ACHN (cell line): ENCODE results near the gene MAGEB6.
"Not testable (repeated sequence)": the region's sequence is repeated elsewhere in the genome, so short reads cannot be mapped to it uniquely, and the experiment has no call there.

ENCODE experiments used
- DNase-seq: peaks from one replicate; pipeline ENCODE4 v3.0.0-alpha.2; 2015
- in situ Hi-C: cut with HindIII; loops from 2 replicates; pipeline ENCODE4 v1.10.0; 2017; ENCODE audit warnings: low sequenced_read_pairs, low pct_ligation_motif_present, low pct_unique_long_range_greater_than_20kb

MAGEB6 gene, protein sequence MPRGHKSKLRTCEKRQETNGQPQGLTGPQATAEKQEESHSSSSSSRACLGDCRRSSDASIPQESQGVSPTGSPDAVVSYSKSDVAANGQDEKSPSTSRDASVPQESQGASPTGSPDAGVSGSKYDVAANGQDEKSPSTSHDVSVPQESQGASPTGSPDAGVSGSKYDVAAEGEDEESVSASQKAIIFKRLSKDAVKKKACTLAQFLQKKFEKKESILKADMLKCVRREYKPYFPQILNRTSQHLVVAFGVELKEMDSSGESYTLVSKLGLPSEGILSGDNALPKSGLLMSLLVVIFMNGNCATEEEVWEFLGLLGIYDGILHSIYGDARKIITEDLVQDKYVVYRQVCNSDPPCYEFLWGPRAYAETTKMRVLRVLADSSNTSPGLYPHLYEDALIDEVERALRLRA

DNA sequence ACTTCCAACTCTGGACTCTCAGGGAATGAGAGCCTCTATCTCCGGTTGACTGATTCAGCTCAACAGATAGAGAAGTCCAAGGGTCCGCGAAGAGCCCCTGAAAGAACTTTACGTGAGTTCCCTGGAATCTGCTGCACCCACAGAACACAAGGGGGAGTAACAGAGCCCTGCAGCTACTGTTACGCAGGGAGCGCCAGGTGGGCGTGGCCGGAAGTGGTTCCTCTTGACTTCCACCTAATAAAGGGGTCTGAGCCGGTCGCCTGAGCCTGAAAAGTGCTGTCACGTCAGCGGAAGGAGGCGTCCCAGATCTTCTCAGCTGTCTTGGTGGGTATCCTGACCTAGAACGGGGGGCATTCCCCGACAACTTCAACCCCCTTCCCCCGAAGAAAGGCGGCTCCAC is at the start of gene MAGEB6:
MAGEB6 (plus strand) TSS at position 237 of the 400 bp plus-strand sequence. CDS start 1,407 bp downstream, outside the sequence.
- no peak for DNase-seq
- in situ Hi-C loops = no loop called here

GRCh38 chrX:26146024-26146423 is 46.2 kb upstream of the MAGEB6 start:
- in situ Hi-C loops = no loop called here
- no peak for DNase-seq

DNA sequence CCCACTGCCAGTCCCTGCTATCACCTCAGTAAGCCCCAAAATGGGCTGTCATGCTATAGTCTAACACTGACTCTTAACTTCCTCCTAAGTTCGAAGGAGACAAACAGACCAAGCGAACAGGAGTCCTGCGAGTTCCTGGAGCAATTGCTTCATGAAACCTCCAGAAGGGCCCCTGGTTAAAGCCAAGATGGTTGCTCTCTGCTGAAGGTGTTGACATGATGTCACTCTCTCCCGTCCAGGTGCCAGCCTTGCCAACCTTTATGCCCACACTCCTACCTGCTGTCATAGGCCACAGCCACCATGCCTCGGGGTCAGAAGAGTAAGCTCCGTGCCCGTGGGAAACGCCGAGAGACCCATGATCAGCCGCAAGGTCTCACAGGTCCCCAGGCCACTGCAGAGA is 31.9 kb upstream of the MAGEB6 start, which contains the start of gene MAGEB6B:
MAGEB6B (plus strand) TSS at position 301 of the 400 bp plus-strand sequence; CDS start at position 301, 0 bp downstream.
- no peak for DNase-seq
- in situ Hi-C loops = no loop called here

DNA sequence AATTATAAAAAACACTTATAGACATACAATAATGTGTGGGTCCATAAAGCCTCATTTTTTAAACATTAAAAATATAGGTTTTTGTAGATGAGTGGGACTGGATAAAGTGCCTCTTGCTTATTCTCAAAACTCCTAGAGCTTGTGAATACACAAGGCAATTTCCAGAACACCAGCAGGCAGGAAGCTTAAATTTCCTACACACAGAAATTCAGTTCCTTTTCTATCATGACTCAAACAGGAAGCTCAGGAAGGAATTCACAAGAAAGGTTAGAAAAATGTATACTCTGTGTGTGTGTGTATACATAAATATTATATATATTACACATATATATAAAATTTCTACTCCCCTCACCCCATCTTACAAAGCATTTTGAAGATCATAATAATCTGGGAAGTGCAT is 11.3 kb downstream of the MAGEB6 start:
- in situ Hi-C loops = no loop called here
- DNase-seq = no peak

GRCh38 chrX:26204717-26205116 is 12.5 kb downstream of the MAGEB6 start:
- DNase-seq, in situ Hi-C loops: not testable (repeated sequence)

DNA sequence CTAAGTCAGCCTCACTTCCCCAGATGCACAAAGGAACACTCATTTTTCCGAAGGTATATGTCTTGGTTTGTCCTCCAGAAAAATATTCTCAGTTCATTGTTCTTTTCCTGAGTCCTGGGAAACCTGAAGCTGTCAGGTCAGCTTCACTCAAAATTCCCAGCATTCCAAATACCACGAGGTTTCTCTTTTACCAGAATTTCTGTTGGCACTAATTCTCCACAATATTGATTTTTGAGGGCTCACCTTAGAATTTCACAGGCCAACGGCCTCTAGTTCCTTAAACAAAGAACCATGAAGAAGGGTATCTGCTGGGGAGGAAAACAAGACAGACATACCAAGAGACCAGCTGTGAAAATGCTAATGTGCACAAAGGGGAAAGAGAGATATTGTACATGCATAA is 15.8 kb downstream of the MAGEB6 start:
- DNase-seq = no peak
- in situ Hi-C loops = no loop called here

GRCh38 chrX:26215869-26216268 is 23.6 kb downstream of the MAGEB6 start, which contains the start of gene MAGEB5:
Gene MAGEB5 (plus strand): TSS chrX:26216169. CDS start chrX:26217302, 1,133 bp downstream.
- in situ Hi-C loops = no loop called here
- DNase-seq = no peak

DNA sequence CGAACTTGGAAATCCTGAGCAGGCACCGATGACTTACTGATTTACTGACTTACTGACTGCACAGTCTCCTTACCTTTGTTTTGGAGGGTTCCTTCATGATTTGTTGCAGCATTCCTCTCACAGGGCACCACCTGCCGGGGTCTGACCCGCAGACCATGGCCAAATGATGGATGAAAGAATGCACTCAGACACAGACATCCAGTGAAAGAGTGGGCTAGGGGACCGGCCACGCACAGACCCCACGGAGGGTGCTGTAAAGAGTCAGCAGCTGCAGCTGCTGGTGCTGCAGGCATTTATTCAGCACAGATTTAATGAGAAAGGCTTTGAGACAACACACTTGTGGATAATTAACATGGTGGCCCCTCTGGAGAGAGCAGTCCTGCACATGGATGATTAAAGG is 27.1 kb downstream of the MAGEB6 start:
- in situ Hi-C loops = no loop called here
- no peak for DNase-seq

DNA sequence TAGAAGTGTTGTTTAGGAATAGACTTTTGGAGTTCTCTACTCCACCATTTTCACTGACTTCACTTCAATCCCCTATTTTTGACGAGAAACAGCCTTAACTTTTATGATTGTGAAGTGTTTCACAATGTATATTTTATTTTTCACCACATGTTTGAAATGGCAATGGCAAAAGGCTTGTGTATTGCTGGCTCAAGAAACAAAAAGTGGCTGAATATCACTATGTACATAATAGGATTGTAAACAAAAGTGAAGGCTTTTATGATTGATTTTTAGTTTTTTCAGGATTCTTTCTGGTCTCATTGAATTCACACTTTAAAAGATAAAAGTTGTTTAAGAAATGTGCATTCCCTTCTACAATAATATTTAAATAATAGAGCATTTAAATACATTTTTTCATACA is 41.9 kb downstream of the MAGEB6 start:
- in situ Hi-C loops = no loop called here
- no peak for DNase-seq
